B cell (primary cell): ENCODE results near the gene RIPK1.

ENCODE experiments used
- EZH2 ChIP-seq: IDR thresholded peaks from 2 replicates; pipeline ENCODE4 v1.6.1; 2012; ENCODE audit warnings: borderline replicate concordance, low read depth, mild to moderate bottlenecking, moderate library complexity, low read length; ENCODE audit not compliant: insufficient read depth, poor library complexity, severe bottlenecking
- TF ChIP-seq, protein P1 (sequence below): fragments of 200-600 bp; IDR thresholded peaks from one replicate; pipeline ENCODE4 v1.8.0; 2022; ENCODE audit warnings: antibody characterized with exemption, mild to moderate bottlenecking

DNA sequence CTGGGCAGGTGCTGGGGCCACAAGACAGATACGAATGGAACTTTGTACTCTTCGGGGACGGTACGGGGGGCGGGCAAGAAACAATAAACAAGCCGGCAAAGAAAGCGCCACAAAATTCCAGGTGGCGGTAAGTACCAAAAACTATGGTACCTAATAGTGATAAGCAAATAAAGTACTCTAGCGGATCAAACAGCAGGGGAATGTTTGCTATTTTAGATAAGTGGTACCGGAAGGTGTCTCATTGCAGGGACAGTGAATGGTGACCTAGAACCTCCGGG lies 15.1 kb upstream of the RIPK1 start:
- TF ChIP-seq, protein P1, sequence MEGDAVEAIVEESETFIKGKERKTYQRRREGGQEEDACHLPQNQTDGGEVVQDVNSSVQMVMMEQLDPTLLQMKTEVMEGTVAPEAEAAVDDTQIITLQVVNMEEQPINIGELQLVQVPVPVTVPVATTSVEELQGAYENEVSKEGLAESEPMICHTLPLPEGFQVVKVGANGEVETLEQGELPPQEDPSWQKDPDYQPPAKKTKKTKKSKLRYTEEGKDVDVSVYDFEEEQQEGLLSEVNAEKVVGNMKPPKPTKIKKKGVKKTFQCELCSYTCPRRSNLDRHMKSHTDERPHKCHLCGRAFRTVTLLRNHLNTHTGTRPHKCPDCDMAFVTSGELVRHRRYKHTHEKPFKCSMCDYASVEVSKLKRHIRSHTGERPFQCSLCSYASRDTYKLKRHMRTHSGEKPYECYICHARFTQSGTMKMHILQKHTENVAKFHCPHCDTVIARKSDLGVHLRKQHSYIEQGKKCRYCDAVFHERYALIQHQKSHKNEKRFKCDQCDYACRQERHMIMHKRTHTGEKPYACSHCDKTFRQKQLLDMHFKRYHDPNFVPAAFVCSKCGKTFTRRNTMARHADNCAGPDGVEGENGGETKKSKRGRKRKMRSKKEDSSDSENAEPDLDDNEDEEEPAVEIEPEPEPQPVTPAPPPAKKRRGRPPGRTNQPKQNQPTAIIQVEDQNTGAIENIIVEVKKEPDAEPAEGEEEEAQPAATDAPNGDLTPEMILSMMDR = no peak
- TF ChIP-seq EZH2 = no peak
